Measurements from ENCODE around the gene AQR. TPM values are rescaled to one million over a fixed set of nuclear protein-coding genes. Genes with fewer than 3 reads are reported as not detected.

AQR gene
- total and polyA plus RNA-seq, 2 experiments from 2014 or later = 42.3 to 67.3 TPM

DNA sequence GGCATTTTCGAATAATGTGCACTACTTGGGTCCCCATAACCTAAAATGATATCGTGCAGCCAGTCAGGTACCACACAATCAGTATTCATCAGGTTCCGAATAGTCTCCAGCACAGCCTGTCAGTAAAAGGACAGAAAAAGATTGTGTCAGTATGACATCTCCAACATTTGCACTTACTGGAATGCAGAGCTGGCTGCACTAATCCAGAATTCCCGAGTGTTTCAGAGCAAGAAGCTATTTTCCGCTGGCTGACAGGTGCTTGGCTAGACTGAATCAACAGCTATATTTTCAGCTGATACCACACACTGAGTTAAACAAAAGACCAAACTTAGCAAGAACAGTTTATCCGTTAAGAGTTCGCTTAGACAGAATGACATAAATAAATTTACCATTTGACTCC, 68.8 kb downstream of the AQR start (continued):
- TF ChIP-seq, protein P1, sequence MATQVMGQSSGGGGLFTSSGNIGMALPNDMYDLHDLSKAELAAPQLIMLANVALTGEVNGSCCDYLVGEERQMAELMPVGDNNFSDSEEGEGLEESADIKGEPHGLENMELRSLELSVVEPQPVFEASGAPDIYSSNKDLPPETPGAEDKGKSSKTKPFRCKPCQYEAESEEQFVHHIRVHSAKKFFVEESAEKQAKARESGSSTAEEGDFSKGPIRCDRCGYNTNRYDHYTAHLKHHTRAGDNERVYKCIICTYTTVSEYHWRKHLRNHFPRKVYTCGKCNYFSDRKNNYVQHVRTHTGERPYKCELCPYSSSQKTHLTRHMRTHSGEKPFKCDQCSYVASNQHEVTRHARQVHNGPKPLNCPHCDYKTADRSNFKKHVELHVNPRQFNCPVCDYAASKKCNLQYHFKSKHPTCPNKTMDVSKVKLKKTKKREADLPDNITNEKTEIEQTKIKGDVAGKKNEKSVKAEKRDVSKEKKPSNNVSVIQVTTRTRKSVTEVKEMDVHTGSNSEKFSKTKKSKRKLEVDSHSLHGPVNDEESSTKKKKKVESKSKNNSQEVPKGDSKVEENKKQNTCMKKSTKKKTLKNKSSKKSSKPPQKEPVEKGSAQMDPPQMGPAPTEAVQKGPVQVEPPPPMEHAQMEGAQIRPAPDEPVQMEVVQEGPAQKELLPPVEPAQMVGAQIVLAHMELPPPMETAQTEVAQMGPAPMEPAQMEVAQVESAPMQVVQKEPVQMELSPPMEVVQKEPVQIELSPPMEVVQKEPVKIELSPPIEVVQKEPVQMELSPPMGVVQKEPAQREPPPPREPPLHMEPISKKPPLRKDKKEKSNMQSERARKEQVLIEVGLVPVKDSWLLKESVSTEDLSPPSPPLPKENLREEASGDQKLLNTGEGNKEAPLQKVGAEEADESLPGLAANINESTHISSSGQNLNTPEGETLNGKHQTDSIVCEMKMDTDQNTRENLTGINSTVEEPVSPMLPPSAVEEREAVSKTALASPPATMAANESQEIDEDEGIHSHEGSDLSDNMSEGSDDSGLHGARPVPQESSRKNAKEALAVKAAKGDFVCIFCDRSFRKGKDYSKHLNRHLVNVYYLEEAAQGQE (IDR thresholded peaks at IDR 0.05; ENCODE audit: unreplicated experiment) = no peak
- no peak for TF ChIP-seq JUNB (IDR thresholded peaks at IDR 0.05; ENCODE audit: unreplicated experiment)
- no peak for TF ChIP-seq NANOG (IDR thresholded peaks at IDR 0.05; ENCODE audit: borderline replicate concordance)

DNA sequence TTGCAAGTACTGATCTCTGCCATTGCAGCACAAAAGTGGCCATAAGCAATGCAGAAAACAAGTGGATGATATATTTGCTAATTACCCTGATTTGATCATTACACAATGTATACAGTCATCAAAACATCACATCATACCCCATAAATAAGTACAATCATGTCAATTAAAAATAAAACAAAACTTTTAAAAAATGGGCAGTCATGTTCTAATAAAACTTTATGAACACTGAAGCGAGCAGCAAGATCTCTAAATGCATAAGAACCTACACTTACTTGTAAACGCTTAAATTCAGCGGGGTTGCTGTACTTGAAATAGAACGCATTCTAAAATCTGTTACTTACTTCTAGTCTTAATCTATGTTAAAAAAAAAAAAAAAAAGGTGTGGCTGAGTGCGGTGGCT, 73.4 kb downstream of the AQR start:
- H3K36me3 Mint-ChIP-seq (ENCODE audit: low read depth) = peaks cover 75% of the 10 kb centered on the region
- TF ChIP-seq, protein P1 (IDR thresholded peaks at IDR 0.05; ENCODE audit: unreplicated experiment) = no peak
- no peak for TF ChIP-seq EZH2phosphoT487 (IDR thresholded peaks at IDR 0.05; ENCODE audit: unreplicated experiment)
- no peak for TF ChIP-seq ZNF114 (CRISPR knock-in tag; IDR thresholded peaks at IDR 0.05)
- TF ChIP-seq, protein P2, sequence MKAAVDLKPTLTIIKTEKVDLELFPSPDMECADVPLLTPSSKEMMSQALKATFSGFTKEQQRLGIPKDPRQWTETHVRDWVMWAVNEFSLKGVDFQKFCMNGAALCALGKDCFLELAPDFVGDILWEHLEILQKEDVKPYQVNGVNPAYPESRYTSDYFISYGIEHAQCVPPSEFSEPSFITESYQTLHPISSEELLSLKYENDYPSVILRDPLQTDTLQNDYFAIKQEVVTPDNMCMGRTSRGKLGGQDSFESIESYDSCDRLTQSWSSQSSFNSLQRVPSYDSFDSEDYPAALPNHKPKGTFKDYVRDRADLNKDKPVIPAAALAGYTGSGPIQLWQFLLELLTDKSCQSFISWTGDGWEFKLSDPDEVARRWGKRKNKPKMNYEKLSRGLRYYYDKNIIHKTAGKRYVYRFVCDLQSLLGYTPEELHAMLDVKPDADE (IDR thresholded peaks at IDR 0.05) = no peak
- TF ChIP-seq ZNF331 (CRISPR knock-in tag; IDR thresholded peaks at IDR 0.05; ENCODE audit: low read depth) = no peak
- TF ChIP-seq CREB1 (CRISPR knock-in tag; IDR thresholded peaks at IDR 0.05; ENCODE audit: low read depth) = no peak
- TF ChIP-seq POLR2AphosphoS5 (IDR thresholded peaks at IDR 0.05; ENCODE audit: low read depth) = no peak
- TF ChIP-seq, protein P3, sequence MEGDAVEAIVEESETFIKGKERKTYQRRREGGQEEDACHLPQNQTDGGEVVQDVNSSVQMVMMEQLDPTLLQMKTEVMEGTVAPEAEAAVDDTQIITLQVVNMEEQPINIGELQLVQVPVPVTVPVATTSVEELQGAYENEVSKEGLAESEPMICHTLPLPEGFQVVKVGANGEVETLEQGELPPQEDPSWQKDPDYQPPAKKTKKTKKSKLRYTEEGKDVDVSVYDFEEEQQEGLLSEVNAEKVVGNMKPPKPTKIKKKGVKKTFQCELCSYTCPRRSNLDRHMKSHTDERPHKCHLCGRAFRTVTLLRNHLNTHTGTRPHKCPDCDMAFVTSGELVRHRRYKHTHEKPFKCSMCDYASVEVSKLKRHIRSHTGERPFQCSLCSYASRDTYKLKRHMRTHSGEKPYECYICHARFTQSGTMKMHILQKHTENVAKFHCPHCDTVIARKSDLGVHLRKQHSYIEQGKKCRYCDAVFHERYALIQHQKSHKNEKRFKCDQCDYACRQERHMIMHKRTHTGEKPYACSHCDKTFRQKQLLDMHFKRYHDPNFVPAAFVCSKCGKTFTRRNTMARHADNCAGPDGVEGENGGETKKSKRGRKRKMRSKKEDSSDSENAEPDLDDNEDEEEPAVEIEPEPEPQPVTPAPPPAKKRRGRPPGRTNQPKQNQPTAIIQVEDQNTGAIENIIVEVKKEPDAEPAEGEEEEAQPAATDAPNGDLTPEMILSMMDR (conservative IDR thresholded peaks at IDR 0.05; ENCODE audit: low read depth in 2 of 2) = no peak
- TF ChIP-seq JUNB (IDR thresholded peaks at IDR 0.05; ENCODE audit: unreplicated experiment) = no peak
- TF ChIP-seq EZH2 (IDR thresholded peaks at IDR 0.05; ENCODE audit: low read depth, unreplicated experiment) = no peak

More for the DNA sequence above, 73.4 kb downstream of the AQR start:
- Histone ChIP-seq H2AFZ (no peak overlapping the region), H4K20me1 (replicated peaks; ENCODE audit: insufficient read depth) (no peaks in the 10 kb centered on the region), H3F3A (replicated peaks; ENCODE audit: low read depth) (no peaks in the 10 kb centered on the region), H3K4me2 (no peak overlapping the region), H3K4me3 (no peak overlapping the region), H3K4me1 (ENCODE audit: insufficient read depth) (no peaks in the 10 kb centered on the region), H3K27me3 (ENCODE audit: insufficient read depth) (no peaks in the 10 kb centered on the region), H3K79me2 (replicated peaks; ENCODE audit: insufficient read depth) (no peaks in the 10 kb centered on the region), H3K9me2 (ENCODE audit: insufficient read depth) (no peaks in the 10 kb centered on the region), H3K27ac (ENCODE audit: low read depth) (no peak overlapping the region; the same call in 1 of the 2 replicates), H3K36me3 (ENCODE audit: insufficient read depth) (peaks cover 42% of the 10 kb centered on the region)
- no peak overlapping the region for H3K4me3 Mint-ChIP-seq
- H3K27me3 Mint-ChIP-seq (ENCODE audit: insufficient read depth, low read depth, poor library complexity) = no peaks in the 10 kb centered on the region
- ATAC-seq (no peak), DNase-seq (ENCODE audit: low spot score) (no peak)
- no peaks in the 10 kb centered on the region; the same call in 2 of the 3 replicates for H3K4me1 Mint-ChIP-seq
- H3K9me3 Mint-ChIP-seq = peaks cover 25% of the 10 kb centered on the region
- H3K27ac Mint-ChIP-seq = no peak overlapping the region

All from GM23338 (cell line).